ENCODE results near the gene RPUSD1.

RPUSD1 gene

DNA sequence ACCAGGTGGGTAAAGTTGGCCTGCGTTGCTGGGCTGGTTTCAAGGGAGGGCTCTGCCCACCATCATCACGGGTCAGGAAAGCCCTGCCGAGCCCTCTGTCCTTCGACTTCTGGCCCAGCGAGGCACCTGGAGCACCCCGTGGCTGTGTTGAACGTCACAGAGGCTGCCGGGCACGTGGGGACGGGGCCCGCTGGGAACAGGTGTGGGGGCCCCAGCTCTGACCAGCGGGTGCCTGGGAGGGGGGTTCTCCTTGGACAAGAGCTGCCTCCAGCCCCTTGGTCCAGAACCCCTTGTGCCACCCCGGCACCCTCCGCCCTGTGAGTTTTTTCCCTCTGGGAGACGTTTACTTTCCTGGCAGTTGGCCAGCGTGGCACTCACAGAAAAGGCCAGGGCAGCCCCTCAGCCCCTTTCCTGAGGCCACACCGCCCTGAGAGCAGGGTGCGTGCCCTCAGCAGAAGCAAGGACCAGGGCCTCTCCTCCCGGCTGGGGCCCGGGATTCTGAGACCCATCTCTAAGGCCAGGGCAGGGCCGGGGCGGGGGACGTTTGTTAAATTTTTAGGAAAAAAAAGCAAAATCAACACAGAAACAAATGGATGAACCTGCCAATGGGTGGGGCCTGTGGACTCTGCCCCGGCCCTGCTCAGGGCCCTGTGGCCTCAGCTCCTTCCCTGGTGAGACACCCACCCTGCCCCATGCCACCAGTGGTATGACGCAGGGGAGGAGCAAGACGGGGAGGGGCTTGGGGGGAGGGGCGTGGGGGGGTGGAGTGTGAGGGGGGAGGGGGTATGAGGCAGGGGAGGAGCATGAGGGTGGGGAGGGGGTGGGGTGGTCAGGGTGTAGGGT, 43.6 kb upstream of the RPUSD1 start:
- H3K27ac Mint-ChIP-seq = no peak overlapping the region
- TF ChIP-seq, protein P1, sequence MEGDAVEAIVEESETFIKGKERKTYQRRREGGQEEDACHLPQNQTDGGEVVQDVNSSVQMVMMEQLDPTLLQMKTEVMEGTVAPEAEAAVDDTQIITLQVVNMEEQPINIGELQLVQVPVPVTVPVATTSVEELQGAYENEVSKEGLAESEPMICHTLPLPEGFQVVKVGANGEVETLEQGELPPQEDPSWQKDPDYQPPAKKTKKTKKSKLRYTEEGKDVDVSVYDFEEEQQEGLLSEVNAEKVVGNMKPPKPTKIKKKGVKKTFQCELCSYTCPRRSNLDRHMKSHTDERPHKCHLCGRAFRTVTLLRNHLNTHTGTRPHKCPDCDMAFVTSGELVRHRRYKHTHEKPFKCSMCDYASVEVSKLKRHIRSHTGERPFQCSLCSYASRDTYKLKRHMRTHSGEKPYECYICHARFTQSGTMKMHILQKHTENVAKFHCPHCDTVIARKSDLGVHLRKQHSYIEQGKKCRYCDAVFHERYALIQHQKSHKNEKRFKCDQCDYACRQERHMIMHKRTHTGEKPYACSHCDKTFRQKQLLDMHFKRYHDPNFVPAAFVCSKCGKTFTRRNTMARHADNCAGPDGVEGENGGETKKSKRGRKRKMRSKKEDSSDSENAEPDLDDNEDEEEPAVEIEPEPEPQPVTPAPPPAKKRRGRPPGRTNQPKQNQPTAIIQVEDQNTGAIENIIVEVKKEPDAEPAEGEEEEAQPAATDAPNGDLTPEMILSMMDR (IDR thresholded peaks at IDR 0.05; ENCODE audit: unreplicated experiment in 3 of 3) = no peak
- no peaks in the 10 kb centered on the region for H3K36me3 Mint-ChIP-seq (ENCODE audit: low read depth)
- H3K4me1 Mint-ChIP-seq = no peaks in the 10 kb centered on the region
- no peak overlapping the region for H3K4me3 Mint-ChIP-seq
- peaks cover 19% of the 10 kb centered on the region for H3K9me3 Mint-ChIP-seq
- H3K27me3 Mint-ChIP-seq (ENCODE audit: low read depth) = peaks cover 36% of the 10 kb centered on the region

DNA sequence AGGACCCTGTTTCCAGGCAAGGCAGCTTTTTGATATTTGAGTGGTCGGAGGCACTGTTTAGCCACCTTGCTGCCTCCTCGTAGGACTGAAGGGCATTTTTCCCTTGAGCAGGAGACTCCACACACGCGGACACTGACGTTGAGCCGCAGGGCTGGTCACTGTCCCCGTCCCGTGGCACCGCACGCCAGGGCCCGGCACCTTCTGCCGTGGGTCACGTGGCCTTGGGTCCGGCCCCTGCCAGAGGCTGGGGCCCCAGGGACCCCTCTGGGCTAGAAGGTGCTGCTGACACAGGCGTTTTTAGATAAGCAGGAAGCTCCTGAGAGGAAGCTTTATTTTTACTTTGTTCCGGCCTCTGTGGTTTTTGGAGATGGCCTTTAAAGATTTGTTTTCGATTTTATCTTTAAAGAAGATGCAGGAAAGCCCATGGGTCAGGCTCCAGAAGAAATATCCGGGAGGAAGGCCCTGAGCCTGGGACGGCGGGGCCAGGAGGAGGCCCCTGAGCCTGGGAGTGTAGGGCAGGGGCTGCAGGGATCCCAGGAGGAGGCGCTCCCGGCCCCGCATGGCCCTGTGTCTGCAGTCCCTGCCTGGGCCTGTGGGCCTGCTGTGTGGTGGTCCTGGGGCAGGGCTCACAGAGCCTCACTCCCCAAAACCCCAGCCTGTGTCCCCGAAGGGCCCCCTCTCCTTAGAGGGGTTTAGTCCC, 42.8 kb upstream of the RPUSD1 start:
- Mint-ChIP-seq H3K9me3 (peaks cover 12% of the 10 kb centered on the region), H3K4me3 (no peak overlapping the region), H3K27ac (no peak overlapping the region), H3K4me1 (peaks cover under 1% of the 10 kb centered on the region), H3K36me3 (ENCODE audit: low read depth) (no peaks in the 10 kb centered on the region), H3K27me3 (ENCODE audit: low read depth) (peaks cover 37% of the 10 kb centered on the region)
- TF ChIP-seq, protein P1 (IDR thresholded peaks at IDR 0.05; ENCODE audit: unreplicated experiment in 3 of 3) = no peak

DNA sequence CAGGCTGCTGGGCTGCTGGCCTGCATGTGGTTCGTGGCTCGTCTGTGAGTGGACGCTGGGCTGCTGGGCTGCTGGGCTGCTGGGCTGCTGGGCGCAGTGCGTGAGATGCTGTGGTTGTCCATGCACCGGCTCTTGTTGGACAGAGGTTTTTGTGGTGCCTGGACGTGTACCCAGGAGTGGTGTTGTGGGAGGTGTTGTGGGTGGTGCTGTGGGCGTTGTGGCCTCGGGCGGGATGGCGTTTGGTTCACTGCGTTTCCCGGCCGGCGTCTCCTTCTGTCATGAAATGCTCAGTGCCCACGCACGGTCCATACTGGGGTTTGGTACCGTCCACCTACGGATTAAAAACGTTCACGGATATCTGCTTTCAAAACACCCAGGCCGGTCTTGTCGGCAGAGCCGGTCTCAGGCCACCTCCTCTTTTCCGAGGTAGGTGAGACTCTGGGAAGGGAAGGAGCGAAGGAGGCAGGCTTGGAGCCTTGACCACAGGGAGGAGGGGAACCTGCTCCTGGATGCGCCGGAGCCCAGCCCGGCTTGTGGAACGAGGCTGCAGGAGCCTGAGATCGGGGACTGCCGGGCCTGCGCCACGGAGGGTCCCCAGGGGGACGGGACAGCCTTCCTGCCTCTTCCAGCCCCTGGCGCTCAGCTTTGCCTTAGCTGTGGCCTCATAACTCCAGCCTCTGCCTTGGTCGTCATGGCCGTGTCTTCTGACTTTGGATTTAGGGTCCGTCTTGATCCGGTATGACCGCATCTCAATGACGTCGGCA, 42.1 kb upstream of the RPUSD1 start:
- TF ChIP-seq, protein P1 (IDR thresholded peaks at IDR 0.05; ENCODE audit: unreplicated experiment in 3 of 3) = no peak
- Mint-ChIP-seq H3K4me1 (peaks cover 7% of the 10 kb centered on the region), H3K9me3 (peaks cover 11% of the 10 kb centered on the region), H3K27ac (no peak overlapping the region), H3K4me3 (peak overlapping the region in 2 of 3 experiments; percentile 8 to 21), H3K36me3 (ENCODE audit: low read depth) (no peaks in the 10 kb centered on the region), H3K27me3 (ENCODE audit: low read depth) (peaks cover 39% of the 10 kb centered on the region)

DNA sequence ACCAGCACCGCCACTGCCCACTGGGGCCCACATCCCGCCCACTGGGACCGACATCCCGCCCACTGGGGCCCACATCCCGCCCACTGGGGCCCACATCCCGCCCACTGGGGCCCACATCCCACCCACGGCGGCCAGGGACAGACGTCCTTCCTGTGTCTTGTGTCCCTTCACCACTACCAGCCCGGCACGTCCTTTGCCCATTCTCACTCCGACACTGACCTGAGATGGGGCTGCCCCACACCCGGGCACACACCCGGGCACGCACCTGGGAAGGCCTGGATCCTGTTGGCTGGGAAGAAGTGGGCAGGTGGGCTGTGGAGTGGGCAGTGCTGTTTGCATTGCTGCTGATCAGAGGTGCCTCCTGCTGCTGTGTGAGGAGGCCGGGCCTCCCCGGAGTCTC, 40.7 kb upstream of the RPUSD1 start:
- Mint-ChIP-seq H3K27ac (no peak overlapping the region), H3K27me3 (ENCODE audit: low read depth) (peaks cover 33% of the 10 kb centered on the region), H3K9me3 (peaks cover 3% of the 10 kb centered on the region), H3K4me1 (peaks cover 8% of the 10 kb centered on the region), H3K4me3 (no peak overlapping the region), H3K36me3 (ENCODE audit: low read depth) (no peaks in the 10 kb centered on the region)
- TF ChIP-seq, protein P1 (IDR thresholded peaks at IDR 0.05; ENCODE audit: unreplicated experiment in 3 of 3) = no peak

DNA sequence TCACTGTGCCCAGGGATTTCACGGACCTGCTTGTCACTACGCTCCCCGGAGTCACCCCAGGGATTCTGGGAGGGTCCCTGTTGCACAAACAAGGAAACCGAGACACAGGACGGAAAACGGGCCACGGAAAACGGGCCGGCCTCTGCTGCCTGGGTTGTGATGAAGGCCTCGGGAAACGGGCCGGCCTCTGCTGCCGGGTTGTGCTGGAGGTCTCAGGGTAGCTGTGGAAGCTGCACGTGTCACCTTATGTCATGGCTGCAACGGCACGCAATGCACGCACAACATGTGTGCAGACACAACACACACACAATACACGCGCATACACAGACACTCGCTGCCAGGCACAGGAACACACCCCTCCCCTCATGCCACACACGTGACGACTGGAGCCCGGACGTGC, 39.3 kb upstream of the RPUSD1 start:
- Mint-ChIP-seq H3K4me3 (no peak overlapping the region), H3K9me3 (peaks cover 6% of the 10 kb centered on the region), H3K36me3 (ENCODE audit: low read depth) (no peaks in the 10 kb centered on the region), H3K27ac (no peak overlapping the region), H3K4me1 (peaks cover 8% of the 10 kb centered on the region), H3K27me3 (ENCODE audit: low read depth) (peaks cover 29% of the 10 kb centered on the region)
- TF ChIP-seq, protein P1 (IDR thresholded peaks at IDR 0.05; ENCODE audit: unreplicated experiment in 3 of 3) = no peak

Measured in nephron (organoid).